NT2/D1 (cell line): ENCODE measurements around the gene MAP7.

ENCODE experiments used
- DNase-seq: peaks from one replicate; pipeline ENCODE4 v3.0.0-alpha.2; 2011; ENCODE audit warnings: low read depth, low spot score
- H3K27me3 ChIP-seq: 2 replicates; pipeline ENCODE4 v1.6.0; 2011; ENCODE audit warnings: mild to moderate bottlenecking; ENCODE audit not compliant: insufficient read length, insufficient read depth
- H3K36me3 ChIP-seq: 2 replicates; pipeline ENCODE4 v1.6.1; 2011; ENCODE audit warnings: mild to moderate bottlenecking, low read length, mixed read lengths; ENCODE audit not compliant: insufficient read depth, insufficient read length
- H3K4me1 ChIP-seq: 2 replicates; pipeline ENCODE4 v1.5.1; 2011; ENCODE audit not compliant: insufficient read depth, insufficient read length
- H3K4me3 ChIP-seq: 2 replicates; pipeline ENCODE4 v1.5.1; 2011; ENCODE audit warnings: low read depth; ENCODE audit not compliant: insufficient read length
- H3K9ac ChIP-seq: 2 replicates; pipeline ENCODE4 v1.6.0; 2011; ENCODE audit warnings: low read depth; ENCODE audit not compliant: insufficient read length
- H3K9me3 ChIP-seq: 2 replicates; pipeline ENCODE4 v1.5.1; 2011; ENCODE audit warnings: mild to moderate bottlenecking, low read length; ENCODE audit not compliant: insufficient read depth
- SUZ12 ChIP-seq: IDR thresholded peaks from 2 replicates; pipeline ENCODE4 v1.6.1; 2011; ENCODE audit not compliant: insufficient read length, insufficient read depth; ENCODE audit errors: extremely low read depth
- YY1 ChIP-seq: IDR thresholded peaks from 2 replicates; pipeline ENCODE4 v1.6.1; 2011; ENCODE audit not compliant: insufficient read length, insufficient read depth
- ZNF274 ChIP-seq: IDR thresholded peaks from 2 replicates; pipeline ENCODE4 v1.6.1; 2011; ENCODE audit warnings: mild to moderate bottlenecking, low read depth, low read length

Gene MAP7

GRCh38 chr6:136331461-136331860 is 218.8 kb downstream of the MAP7 start:
- no peaks in the 10 kb centered on the region for H3K36me3 ChIP-seq
- DNase-seq, result no peak
- TF ChIP-seq SUZ12, result no peak
- TF ChIP-seq YY1, result no peak
- TF ChIP-seq ZNF274, result no peak

DNA sequence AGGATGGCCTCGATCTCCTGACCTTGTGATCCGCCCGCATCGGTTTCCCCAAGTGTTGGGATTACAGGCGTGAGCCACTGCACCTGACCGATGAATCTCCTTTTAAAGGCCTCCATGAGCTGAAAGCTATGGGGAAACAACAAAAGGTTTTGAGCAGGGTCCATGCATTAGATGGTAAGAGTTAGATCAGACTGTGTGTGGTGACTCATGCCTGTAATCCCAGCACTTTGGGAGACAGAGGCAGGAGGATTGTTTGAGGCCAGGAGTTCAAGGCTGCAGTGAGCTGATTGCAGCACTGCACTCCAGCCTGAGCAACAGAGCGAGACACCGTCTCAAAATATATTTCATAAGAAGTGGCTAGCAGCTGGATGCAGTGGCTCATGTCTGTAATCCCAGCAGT is 219.6 kb downstream of the MAP7 start:
- DNase-seq, result no peak
- Histone ChIP-seq H3K9ac (no peak overlapping the region), H3K9me3 (no peaks in the 10 kb centered on the region), H3K36me3 (no peaks in the 10 kb centered on the region), H3K4me3 (no peak overlapping the region), H3K4me1 (peaks cover 2% of the 10 kb centered on the region), H3K27me3 (no peaks in the 10 kb centered on the region)
- no peak for TF ChIP-seq YY1
- TF ChIP-seq SUZ12, result no peak
- TF ChIP-seq ZNF274, result no peak

More at GRCh38 chr6:136331461-136331860, 218.8 kb downstream of the MAP7 start:
- Histone ChIP-seq H3K4me1 (peaks cover 2% of the 10 kb centered on the region), H3K27me3 (no peaks in the 10 kb centered on the region), H3K9ac (no peak overlapping the region), H3K4me3 (no peak overlapping the region), H3K9me3 (no peaks in the 10 kb centered on the region)

GRCh38 chr6:136326038-136326553 is 224.1 kb downstream of the MAP7 start:
- Histone ChIP-seq H3K4me1 (no peaks in the 10 kb centered on the region), H3K4me3 (no peak overlapping the region), H3K9ac (no peak overlapping the region), H3K27me3 (no peaks in the 10 kb centered on the region), H3K9me3 (no peaks in the 10 kb centered on the region), H3K36me3 (no peaks in the 10 kb centered on the region)
- TF ChIP-seq ZNF274, result no peak
- TF ChIP-seq YY1, result no peak
- no peak for TF ChIP-seq SUZ12
- no peak for DNase-seq

- Histone ChIP-seq H3K9ac (no peak overlapping the region), H3K4me1 (no peaks in the 10 kb centered on the region), H3K27me3 (no peaks in the 10 kb centered on the region), H3K9me3 (no peaks in the 10 kb centered on the region), H3K4me3 (no peak overlapping the region), H3K36me3 (no peaks in the 10 kb centered on the region)
- no peak for TF ChIP-seq ZNF274
- TF ChIP-seq SUZ12, result no peak
- no peak for TF ChIP-seq YY1
- no peak for DNase-seq
Measured at GRCh38 chr6:136324686-136325380, 225.4 kb downstream of the MAP7 start.

DNA sequence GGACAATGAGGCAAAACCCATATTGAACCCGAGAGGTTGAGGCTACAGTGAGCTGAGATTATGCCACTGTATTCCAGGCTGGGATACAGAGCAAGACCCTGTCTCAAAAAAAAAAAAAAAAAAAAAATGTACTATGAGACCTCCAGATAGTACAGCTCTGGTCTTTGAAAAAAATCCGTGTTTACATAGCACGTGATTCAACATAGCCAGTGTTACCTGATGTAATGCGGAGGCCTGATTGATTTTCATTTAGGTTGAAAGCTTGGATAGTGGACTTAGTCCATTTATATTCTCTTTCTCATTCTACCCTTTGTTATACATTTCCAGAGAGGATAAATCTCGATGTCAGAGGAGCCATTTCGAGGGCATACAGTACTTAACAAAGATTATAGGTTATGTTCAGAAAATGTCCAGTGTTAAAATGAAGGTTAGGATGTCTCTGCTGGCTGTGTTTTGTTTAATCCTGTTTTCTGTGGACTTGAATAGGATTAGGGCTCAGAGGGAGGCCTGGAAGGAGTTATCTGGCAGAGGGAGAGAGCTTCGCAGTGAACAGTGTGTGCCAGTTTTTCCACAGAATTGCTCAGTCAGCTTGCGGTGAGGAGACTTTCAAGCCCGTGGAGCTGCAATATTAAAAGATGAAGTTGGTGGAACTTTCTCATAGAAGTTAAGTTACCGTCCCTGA is 226.7 kb downstream of the MAP7 start:
- Histone ChIP-seq H3K4me3 (no peak overlapping the region), H3K27me3 (no peaks in the 10 kb centered on the region), H3K36me3 (no peaks in the 10 kb centered on the region), H3K9ac (no peak overlapping the region), H3K4me1 (no peaks in the 10 kb centered on the region), H3K9me3 (no peaks in the 10 kb centered on the region)
- TF ChIP-seq YY1, result no peak
- no peak for DNase-seq

DNA sequence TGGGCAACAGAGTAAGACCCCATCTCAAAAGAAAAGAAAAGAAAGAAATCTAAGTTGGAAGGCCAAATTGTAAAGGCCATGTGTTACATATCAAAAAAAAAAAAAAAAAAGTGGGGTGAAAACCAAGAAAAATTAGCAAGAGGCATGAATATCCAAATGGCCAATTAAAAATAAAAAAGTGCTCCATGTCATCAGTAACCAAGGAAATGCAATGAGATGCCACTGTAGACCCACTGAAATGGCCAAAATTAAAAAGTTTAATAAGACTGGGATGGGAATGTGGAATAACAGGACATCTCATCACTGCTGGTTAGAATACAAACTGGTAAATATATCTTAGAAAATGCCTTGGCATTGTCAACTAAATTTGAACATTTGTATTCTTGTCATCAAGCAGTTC is 230.5 kb downstream of the MAP7 start:
- Histone ChIP-seq H3K27me3 (no peaks in the 10 kb centered on the region), H3K4me1 (no peaks in the 10 kb centered on the region), H3K9ac (no peak overlapping the region), H3K36me3 (no peaks in the 10 kb centered on the region), H3K9me3 (no peaks in the 10 kb centered on the region), H3K4me3 (no peak overlapping the region)
- DNase-seq, result no peak
- no peak for TF ChIP-seq YY1
- TF ChIP-seq SUZ12, result no peak
- TF ChIP-seq ZNF274, result no peak

- no peak for DNase-seq
- TF ChIP-seq ZNF274, result no peak
- no peak for TF ChIP-seq YY1
- no peak for TF ChIP-seq SUZ12
- H3K4me1 ChIP-seq, result no peaks in the 10 kb centered on the region
- no peaks in the 10 kb centered on the region for H3K27me3 ChIP-seq
- no peak overlapping the region for H3K9ac ChIP-seq
- no peak overlapping the region for H3K4me3 ChIP-seq
- H3K9me3 ChIP-seq, result no peaks in the 10 kb centered on the region
- H3K36me3 ChIP-seq, result no peaks in the 10 kb centered on the region
Measured at GRCh38 chr6:136318676-136319075, 231.5 kb downstream of the MAP7 start.
